Measurements from ENCODE around the gene C1QL1. TPM values are rescaled to one million over a fixed set of nuclear protein-coding genes. Genes with fewer than 3 reads are reported as not detected.

Gene C1QL1
- total RNA-seq, result not detected
- total RNA-seq, result 0 to 0.08 reads per million in 2 donors

DNA sequence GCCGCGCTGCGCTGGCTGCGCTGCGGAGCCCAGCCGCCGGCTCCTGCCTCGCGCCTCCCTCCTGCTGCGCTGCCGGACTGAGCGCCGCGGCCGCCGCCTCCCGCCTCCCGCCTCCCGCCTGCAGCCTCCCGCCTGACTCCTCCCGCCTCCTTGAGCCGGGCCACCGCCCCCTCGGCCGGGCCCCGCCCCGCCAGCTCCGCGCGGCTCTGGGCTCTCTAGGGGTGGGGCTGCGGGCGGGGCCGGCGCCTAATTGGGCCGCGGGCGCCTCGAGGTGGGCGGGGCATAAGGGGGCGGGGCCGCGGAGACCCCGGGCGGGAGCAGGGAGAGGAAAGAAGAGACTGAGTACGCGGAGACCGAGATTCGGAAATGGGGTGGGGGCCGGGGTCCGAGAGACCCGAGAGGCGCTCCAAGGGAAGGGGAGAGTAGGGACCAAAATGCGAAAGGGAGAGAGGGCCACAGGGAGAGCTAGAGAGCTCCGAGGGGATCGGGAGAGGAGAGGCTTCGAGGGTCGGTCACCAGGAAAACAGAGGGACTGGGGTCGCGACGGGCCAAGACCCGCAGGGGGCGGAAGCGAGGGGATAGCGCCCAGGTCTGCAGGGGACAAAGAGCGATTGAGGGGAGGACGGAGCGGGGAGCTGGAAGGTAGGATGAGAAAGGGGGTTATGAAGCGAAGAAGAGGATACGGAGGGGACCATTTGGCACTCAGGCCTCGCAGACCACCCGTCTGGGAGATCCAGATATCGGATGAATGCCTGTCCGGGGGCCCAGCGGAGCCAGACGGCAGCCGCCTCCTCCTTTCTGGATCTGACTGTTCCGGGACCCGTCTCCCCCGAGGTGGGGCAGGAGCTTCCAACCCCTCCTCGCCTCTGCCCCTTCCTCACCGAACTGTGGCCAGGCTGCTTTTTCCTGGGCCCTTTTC is at the start of gene C1QL1:
Gene C1QL1, minus strand, starts transcription at position 79 of the 919 bp plus-strand sequence. CDS start 255 bp downstream, outside the sequence.
- Mint-ChIP-seq H3K27ac (no peak within 1 kb of the TSS), H3K4me3 (peak within 1 kb of the TSS; percentile 89), H3K36me3 (ENCODE audit: low read depth) (peaks cover 4% of the 10 kb centered on the region), H3K27me3 (peaks cover 65% of the 10 kb centered on the region), H3K4me1 (peaks cover 15% of the 10 kb centered on the region)
- ATAC-seq, result peak; percentile 98
- H3K9me3 ChIP-seq (ENCODE audit: control insufficient read depth, low read length, poor library complexity, severe bottlenecking), result no peaks in the 10 kb centered on the region
- peak; percentile 66 to 90 (median 84) for DNase-seq

DNA sequence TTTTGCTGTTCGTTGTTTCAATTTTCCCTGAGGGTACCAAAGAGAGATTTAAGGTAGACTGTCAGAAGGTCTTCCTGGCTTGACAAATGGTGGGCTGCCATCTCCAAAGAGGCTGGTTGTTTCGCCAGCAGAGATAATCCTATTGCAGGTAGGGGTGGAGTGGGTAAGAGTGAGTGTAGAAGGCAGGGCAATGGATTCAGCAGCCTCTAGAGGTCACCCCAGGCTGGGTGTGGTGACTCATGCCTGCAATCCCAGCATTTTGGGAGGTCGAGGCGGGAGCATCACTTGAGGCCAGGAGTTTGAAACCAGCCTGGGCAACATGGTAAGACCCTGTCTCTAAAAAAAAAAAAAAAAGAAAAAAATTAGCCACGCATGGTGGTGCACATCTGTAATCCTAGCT is 48.7 kb upstream of the C1QL1 start:
- no peak overlapping the region for H3K4me3 Mint-ChIP-seq
- ATAC-seq (no peak), DNase-seq (no peak)
- H3K27me3 Mint-ChIP-seq, result peaks cover 47% of the 10 kb centered on the region
- H3K36me3 Mint-ChIP-seq (ENCODE audit: low read depth), result peaks cover 4% of the 10 kb centered on the region
- H3K9me3 ChIP-seq (ENCODE audit: control insufficient read depth, low read length, poor library complexity, severe bottlenecking), result no peaks in the 10 kb centered on the region
- peaks cover 16% of the 10 kb centered on the region for H3K4me1 Mint-ChIP-seq
- H3K27ac Mint-ChIP-seq, result no peak overlapping the region

DNA sequence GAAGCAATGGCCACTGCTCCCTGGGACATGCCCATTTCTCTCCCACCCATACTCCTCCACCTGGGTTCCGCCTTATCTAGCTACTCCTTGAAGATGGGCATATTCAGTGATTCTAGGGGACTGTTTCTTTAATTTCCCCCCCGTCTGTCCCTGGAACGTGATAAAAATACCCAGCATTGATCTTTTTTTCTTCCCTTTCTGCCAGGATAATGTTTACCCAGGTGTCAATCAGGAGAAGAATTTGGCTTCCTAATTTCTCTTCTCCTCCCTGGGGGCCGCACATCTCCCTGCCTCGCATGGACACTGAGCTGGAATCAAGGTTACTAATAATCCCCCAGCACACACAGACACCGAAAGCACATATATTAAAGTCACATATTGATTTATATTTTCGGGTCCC is 48.1 kb upstream of the C1QL1 start:
- no peaks in the 10 kb centered on the region for H3K9me3 ChIP-seq (ENCODE audit: control insufficient read depth, low read length, poor library complexity, severe bottlenecking)
- DNase-seq, result no peak
- H3K4me1 Mint-ChIP-seq, result peaks cover 13% of the 10 kb centered on the region
- peaks cover 4% of the 10 kb centered on the region for H3K36me3 Mint-ChIP-seq (ENCODE audit: low read depth)
- peaks cover 44% of the 10 kb centered on the region for H3K27me3 Mint-ChIP-seq
- no peak for ATAC-seq
- no peak overlapping the region for H3K27ac Mint-ChIP-seq
- H3K4me3 Mint-ChIP-seq, result no peak overlapping the region

DNA sequence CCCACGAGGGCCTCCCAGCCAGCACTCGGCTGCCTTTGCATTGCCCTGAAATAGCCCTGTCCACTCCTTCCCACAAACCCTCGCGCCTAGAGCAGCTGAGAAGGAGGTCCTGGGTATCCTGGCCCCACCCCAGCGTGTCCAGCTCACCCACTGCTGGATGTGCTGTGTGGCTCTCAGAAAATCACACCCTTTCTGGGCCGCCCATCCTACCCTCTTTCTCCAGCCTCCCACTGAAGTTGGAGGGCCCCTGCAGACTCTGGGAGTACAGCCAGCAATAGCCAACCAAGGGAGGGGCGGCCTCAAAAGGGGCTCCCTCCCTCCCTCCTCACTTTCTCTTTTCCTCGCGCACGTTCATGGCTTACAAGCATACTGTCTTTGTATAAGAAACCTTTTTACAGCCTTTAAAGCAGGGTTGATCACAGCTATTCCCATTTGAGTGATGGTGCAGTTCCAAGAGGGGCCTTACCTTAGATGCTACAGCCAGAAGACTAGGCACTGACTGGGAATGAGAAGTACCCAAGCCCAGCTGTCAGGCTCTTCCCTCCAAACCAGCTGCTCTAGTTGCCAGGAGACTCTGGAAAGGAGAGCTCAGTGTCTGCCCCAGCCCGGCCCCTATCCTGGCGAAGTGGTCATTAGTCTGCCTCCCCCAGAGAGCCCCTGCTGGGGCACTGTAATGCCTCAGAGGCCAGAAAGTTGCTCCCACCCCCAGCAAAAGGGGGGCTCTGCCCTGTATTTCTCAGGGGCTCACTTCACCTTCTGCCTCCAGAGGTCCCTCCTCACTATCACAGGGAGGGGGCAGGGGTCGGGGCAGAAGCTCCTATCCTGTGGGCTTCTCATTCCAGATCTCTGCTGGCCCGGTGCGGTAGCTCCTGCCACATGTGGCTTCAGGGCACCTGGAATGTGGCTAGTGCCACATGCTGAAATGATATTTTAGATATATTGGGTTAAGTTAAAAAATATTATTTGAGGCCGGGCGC is 45.2 kb upstream of the C1QL1 start:
- H3K27me3 Mint-ChIP-seq, result peaks cover 41% of the 10 kb centered on the region
- ATAC-seq (no peak), DNase-seq (no peak)
- H3K4me3 Mint-ChIP-seq, result no peak overlapping the region
- peaks cover 4% of the 10 kb centered on the region for H3K4me1 Mint-ChIP-seq
- no peaks in the 10 kb centered on the region for H3K9me3 ChIP-seq (ENCODE audit: control insufficient read depth, low read length, poor library complexity, severe bottlenecking)
- H3K36me3 Mint-ChIP-seq (ENCODE audit: low read depth), result peaks cover under 1% of the 10 kb centered on the region
- H3K27ac Mint-ChIP-seq, result no peak overlapping the region

DNA sequence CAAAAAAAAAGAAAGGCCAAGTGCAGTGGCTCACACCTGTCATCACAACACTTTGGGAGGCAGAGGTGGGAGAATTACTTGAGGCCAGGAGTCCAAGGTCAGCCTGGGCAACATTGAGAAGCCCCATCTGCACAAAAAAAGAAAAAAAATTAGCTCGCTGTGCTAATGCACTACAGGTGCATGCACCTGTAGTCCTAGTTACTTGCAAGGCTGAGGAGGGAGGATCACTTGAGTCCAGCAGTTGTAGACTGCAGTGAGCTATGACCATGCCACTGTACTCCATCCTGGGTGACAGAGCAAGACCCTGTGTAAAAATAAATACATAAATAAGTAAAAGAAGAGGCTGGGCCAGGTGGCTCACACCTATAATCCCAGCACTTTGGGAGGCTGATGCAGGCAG is 43.7 kb upstream of the C1QL1 start:
- DNase-seq (no peak), ATAC-seq (no peak)
- peaks cover 5% of the 10 kb centered on the region for H3K36me3 Mint-ChIP-seq (ENCODE audit: low read depth)
- H3K9me3 ChIP-seq (ENCODE audit: control insufficient read depth, low read length, poor library complexity, severe bottlenecking), result no peaks in the 10 kb centered on the region
- peaks cover 48% of the 10 kb centered on the region for H3K27me3 Mint-ChIP-seq
- no peak overlapping the region for H3K4me3 Mint-ChIP-seq
- no peak overlapping the region for H3K27ac Mint-ChIP-seq
- peaks cover 7% of the 10 kb centered on the region for H3K4me1 Mint-ChIP-seq

DNA sequence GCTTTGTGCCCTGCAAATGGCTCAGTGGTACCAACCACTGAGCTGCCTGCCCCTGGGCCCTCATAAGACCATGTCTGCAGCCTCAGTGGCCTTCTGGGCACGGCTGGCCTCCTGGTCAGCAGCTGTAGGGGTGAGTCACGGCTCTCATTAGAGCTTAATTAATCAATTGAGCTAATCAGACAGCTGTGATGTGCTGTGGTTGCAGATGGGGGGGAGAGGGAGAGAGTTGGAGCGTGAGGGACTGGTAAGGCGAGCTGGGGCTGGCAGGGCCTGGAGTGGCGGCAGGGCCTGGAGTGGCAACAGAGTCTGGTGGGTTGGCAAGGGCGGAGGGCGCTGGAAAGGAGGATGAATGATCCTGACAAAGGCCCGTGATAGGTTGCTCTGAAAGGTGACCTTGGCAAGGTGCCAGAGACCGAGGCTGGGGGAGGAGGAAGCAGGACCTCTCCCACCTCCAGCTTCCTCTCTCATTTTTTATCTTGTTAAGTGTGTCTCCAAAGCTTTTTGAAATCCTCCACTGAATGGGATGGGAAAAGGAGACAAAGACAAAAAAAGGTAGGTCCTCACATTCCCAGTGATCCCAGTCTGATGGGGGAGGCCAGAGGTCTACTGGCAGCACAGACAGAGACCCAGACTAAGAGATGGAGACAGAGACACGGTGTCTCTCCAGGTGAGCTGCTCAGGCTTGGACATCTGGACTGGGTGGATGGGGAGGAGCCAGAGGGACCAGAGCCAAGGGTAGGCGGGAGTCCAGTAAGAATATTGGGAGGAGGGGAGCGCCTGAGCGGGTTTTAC is 41.8 kb upstream of the C1QL1 start:
- DNase-seq (no peak), ATAC-seq (no peak)
- Mint-ChIP-seq H3K27me3 (peaks cover 42% of the 10 kb centered on the region), H3K36me3 (ENCODE audit: low read depth) (peaks cover 5% of the 10 kb centered on the region), H3K4me1 (peaks cover 7% of the 10 kb centered on the region), H3K27ac (no peak overlapping the region), H3K4me3 (no peak overlapping the region)
- no peaks in the 10 kb centered on the region for H3K9me3 ChIP-seq (ENCODE audit: control insufficient read depth, low read length, poor library complexity, severe bottlenecking)

DNA sequence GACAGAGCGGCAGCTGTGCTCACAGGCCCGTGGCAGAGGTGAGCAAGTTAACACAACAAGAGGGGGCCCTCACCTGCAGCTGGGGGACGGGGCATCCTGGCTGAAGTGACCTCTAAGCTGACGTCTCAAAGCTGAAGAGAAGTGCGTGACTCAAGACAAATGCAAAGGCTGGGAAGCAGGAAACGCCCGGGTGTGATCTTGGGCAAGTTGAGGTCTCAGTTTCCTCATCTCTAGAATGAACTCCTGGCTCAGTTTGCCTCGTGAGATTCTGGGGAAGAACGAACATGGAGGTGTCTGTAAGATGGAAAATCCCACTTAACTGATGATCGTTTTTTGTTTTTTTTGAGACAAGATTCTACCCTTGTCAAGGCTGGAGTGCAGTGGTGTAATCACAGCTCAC is 40.1 kb upstream of the C1QL1 start:
- Mint-ChIP-seq H3K36me3 (ENCODE audit: low read depth) (peaks cover 8% of the 10 kb centered on the region), H3K27ac (peak overlapping the region; percentile 75), H3K27me3 (peaks cover 54% of the 10 kb centered on the region), H3K4me1 (peaks cover 8% of the 10 kb centered on the region), H3K4me3 (no peak overlapping the region)
- DNase-seq (no peak), ATAC-seq (no peak)
- no peaks in the 10 kb centered on the region for H3K9me3 ChIP-seq (ENCODE audit: control insufficient read depth, low read length, poor library complexity, severe bottlenecking)

DNA sequence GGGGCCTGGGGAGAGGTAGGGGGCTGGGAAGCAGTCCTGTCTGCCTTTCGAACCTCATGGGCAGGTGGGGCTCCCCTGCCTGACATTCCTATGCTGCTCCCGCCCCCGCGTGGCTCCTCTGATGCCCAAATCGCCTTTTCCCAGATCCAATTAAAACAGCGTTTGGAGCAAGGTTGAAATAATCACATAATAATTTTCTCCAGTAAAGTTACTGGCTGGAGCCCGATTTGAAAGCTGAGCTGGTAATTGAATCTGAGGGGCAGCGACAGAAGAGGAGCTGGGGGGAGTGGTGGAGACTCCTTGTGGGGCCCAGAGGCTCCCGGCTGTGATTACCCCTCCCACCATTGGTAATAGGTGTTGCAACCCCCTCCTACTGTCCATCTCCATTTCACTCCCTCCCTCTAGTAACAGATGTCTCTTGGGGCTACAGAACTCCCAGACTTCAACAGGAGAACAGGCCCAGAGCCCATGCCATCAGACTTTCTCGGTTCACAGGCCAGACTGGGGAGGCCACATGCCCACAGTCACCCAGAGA is 38.9 kb upstream of the C1QL1 start:
- DNase-seq (no peak), ATAC-seq (no peak)
- Mint-ChIP-seq H3K4me1 (peaks cover 9% of the 10 kb centered on the region), H3K27ac (peak overlapping the region; percentile 75), H3K36me3 (ENCODE audit: low read depth) (peaks cover 8% of the 10 kb centered on the region), H3K27me3 (peaks cover 55% of the 10 kb centered on the region), H3K4me3 (no peak overlapping the region)
- no peaks in the 10 kb centered on the region for H3K9me3 ChIP-seq (ENCODE audit: control insufficient read depth, low read length, poor library complexity, severe bottlenecking)

DNA sequence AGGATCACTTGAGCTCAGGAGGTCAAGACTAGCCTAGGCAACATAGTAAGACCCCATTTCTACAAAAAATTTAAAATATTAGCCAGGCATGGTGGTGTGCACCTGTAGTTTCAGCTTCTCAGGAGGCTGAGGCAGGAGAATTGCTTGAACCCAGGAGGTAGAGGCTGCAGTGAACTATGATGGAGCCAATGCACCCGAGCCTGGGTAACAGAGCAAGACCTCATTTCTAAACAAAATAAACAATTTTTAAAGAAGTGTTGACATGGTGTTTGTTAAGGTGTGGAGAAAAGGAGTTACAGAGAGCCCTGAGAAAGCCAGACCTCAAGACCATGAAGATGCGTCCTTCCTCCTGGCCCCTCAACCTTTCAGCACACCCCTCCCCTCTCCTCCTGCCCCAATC is 37.6 kb upstream of the C1QL1 start:
- ATAC-seq (no peak), DNase-seq (no peak)
- Mint-ChIP-seq H3K27ac (no peak overlapping the region), H3K27me3 (peaks cover 52% of the 10 kb centered on the region), H3K36me3 (ENCODE audit: low read depth) (peaks cover 9% of the 10 kb centered on the region), H3K4me1 (peaks cover 9% of the 10 kb centered on the region), H3K4me3 (no peak overlapping the region)
- no peaks in the 10 kb centered on the region for H3K9me3 ChIP-seq (ENCODE audit: control insufficient read depth, low read length, poor library complexity, severe bottlenecking)

DNA sequence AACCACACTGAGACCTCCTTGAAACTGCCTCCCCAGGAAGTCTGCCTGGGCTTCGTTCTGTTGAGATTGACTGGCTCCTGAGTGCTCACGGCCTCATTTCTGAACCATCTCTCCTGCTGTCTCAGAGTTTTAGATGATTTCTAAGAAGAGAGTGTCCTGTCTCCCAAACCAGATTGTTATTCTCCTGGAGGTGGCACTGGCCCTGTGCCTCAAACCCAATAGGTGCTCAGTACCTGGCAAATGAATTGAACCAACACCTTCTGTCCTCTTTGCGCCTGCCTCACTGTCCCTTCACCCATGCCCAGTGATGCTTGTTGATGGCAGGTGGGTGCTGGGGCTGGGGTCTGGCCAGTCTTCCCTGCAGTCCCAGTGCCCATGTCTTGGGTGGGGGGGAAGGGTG is 36.3 kb upstream of the C1QL1 start:
- Mint-ChIP-seq H3K36me3 (ENCODE audit: low read depth) (peaks cover 10% of the 10 kb centered on the region), H3K27ac (no peak overlapping the region), H3K27me3 (peaks cover 44% of the 10 kb centered on the region), H3K4me3 (no peak overlapping the region), H3K4me1 (peaks cover 5% of the 10 kb centered on the region)
- DNase-seq (no peak), ATAC-seq (no peak)
- no peaks in the 10 kb centered on the region for H3K9me3 ChIP-seq (ENCODE audit: control insufficient read depth, low read length, poor library complexity, severe bottlenecking)

DNA sequence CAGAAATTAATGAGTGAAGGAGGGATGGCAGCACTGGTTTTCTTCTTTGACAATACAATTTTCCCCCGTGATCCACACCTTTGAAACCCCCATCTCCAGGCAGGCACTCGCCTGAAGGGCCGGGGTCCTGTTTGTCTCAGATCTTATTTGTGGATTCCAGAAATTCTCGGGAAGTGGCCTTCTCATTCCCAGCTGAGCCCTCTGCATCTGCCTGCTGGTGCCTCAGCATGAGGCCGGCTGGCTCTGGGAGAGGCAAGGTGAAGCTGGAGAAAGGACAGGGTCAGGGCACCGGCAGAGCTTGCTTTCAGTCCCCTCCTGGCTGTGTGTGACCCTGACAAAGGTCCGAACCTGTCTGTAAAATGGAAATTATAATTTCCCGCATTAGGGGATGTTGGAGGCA is 35.8 kb upstream of the C1QL1 start:
- no peak overlapping the region for H3K27ac Mint-ChIP-seq
- DNase-seq (no peak), ATAC-seq (no peak)
- H3K27me3 Mint-ChIP-seq, result peaks cover 44% of the 10 kb centered on the region
- H3K4me1 Mint-ChIP-seq, result peaks cover 5% of the 10 kb centered on the region
- H3K4me3 Mint-ChIP-seq, result no peak overlapping the region
- H3K36me3 Mint-ChIP-seq (ENCODE audit: low read depth), result peaks cover 10% of the 10 kb centered on the region
- no peaks in the 10 kb centered on the region for H3K9me3 ChIP-seq (ENCODE audit: control insufficient read depth, low read length, poor library complexity, severe bottlenecking)

DNA sequence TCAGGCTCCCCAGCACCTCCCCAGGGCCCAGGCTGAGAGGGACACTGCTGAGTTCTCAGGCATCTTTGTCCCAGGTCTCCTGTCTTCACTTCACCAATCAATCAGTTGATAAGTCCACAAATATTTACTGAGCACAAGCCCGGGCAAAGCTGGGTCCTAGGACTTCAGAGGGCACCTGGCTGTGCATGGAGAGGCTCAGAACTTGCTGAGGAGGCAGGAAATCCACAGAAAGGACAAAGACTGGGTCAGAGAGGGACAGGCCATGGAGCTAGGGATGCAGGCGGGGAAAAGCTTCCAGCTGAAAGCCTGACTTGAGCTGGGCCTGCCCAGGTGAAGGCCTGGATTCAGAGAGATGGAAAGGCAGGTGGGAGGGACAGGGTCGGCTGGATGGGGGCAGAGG is 33.2 kb upstream of the C1QL1 start:
- no peak for ATAC-seq
- peaks cover 28% of the 10 kb centered on the region for H3K27me3 Mint-ChIP-seq
- H3K4me1 Mint-ChIP-seq, result peaks cover 2% of the 10 kb centered on the region
- H3K36me3 Mint-ChIP-seq (ENCODE audit: low read depth), result peaks cover 5% of the 10 kb centered on the region
- no peak overlapping the region for H3K4me3 Mint-ChIP-seq
- DNase-seq, result no peak
- no peak overlapping the region for H3K27ac Mint-ChIP-seq
- no peaks in the 10 kb centered on the region for H3K9me3 ChIP-seq (ENCODE audit: control insufficient read depth, low read length, poor library complexity, severe bottlenecking)
